ENCODE results near the gene TUBGCP2. TPM values are rescaled to one million over a fixed set of nuclear protein-coding genes. Genes with fewer than 3 reads are reported as not detected.

Gene TUBGCP2
- total RNA-seq, 1 experiment from 2014 or later = 35.4 TPM

DNA sequence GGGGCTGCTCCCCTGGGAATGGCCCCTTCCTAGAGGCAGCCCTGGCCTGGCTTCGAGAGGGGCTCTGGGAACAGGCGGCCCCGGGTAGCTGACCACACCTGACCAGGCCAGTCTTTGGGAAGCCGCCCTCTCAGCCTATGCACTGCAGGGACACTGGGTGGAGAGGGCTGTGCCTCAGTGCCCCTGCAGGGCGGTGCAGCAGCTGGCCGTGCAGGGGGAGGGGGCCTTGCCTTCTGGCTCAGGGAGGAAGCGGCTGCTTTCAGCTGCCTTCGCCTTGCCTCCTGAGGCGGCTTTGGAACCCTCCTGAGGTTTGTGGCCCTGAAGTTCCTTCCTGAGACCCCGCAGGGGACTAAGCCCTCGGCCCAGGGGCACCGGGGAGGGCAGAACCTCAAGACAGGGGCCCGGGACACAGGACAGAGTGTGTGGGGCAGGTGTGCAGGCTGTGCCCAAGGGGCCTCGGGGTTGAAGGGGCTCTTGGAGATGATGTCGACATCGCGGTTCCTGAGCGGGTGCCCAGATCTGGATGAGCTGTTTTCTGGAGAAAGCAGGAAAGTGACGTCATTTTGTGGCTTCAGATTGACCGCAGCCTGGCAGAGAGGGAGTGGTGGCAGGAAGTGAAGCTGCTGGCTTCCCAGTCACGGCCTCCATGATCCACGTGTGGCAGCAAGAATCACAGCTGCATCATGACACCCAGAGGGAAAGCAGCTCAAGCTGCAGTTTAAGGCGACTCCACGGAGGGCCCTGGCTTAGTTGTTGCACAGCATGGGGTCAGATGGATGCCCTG, 49.7 kb downstream of the TUBGCP2 start (continued):
- TF ChIP-seq RAD21 (IDR thresholded peaks at IDR 0.05; ENCODE audit: low read depth) (no peak), SP1 (IDR thresholded peaks at IDR 0.05; ENCODE audit: low read depth) (peak; percentile 82), EZH2phosphoT487 (IDR thresholded peaks at IDR 0.05; ENCODE audit: borderline replicate concordance) (no peak)
- TF ChIP-seq, protein P1, sequence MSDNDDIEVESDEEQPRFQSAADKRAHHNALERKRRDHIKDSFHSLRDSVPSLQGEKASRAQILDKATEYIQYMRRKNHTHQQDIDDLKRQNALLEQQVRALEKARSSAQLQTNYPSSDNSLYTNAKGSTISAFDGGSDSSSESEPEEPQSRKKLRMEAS (IDR thresholded peaks at IDR 0.05) = peak; percentile 94

DNA sequence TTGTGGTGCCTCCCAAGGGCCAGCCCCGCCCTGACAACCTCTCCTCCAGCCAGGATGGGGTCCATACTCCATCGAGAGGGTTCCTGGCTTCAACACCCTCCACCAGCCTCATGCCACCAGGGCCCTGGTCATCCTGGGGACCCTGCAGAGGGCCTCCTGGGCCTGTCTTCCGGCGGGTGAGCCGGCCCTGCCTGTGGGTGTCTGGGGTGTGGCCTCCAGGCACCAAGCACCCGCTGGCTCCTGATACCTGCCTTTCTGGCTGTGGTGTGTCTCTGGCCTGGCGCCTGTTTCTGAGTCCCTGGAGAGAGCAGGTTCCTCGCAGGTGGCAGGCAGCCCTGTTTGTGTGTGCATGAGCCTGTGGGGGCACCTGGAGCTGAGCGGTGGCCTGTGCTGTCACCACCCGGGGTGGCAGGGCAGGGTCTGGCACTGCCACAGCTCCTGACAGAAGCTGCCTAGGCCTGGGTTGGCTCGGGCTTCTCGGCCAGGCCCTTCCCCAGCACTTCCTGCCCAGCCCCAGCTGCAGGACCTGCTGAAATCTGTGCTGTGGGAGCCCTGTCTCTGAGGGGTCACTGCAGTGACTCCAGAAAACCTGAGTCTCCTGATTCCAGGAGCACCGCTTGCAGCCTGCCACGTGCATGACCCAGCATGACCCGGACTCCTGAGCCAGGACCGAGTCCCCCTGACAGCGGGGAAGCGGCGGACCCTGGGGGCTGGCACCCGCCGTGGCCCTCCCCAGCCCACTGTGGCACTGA, 50.4 kb downstream of the TUBGCP2 start:
- intact Hi-C loops (cut with micrococcal nuclease) = loop anchor here (2.0 to 10.0 kb wide), 3 partner anchors 113 to 353 kb away; partner anchors contain the start of gene CFAP46
- TF ChIP-seq SRF (IDR thresholded peaks at IDR 0.05; ENCODE audit: low read depth) = no peak
- 0 out of 2 replicates have a peak, but pooled peaks have one; percentile 3 for TF ChIP-seq ZFX (IDR thresholded peaks at IDR 0.05)
- Histone ChIP-seq H3K4me1 (ENCODE audit: control insufficient read depth in 1 of 2, insufficient read depth in 2 of 2, low read length in 2 of 2) (peaks cover 40 to 50% of the 10 kb centered on the region in 2 experiments), H3K9me3 (ENCODE audit: control insufficient read depth in 1 of 2, insufficient read depth in 1 of 2, low read depth in 1 of 2, low read length in 2 of 2) (no peaks in the 10 kb centered on the region), H3K4me3 (replicated peaks in 1 of 2; ENCODE audit: low read depth in 1 of 2, low read length in 2 of 2) (peak overlapping the region; percentile 33 to 54; a peak in 3 of 4 replicates), H3K4me2 (ENCODE audit: low read length) (peak overlapping the region; percentile 74), H2AFZ (ENCODE audit: low read depth, low read length, poor library complexity, severe bottlenecking) (no peak overlapping the region), H3K79me2 (ENCODE audit: insufficient read depth, low read length) (no peaks in the 10 kb centered on the region), H3K9me2 (ENCODE audit: insufficient read depth) (no peaks in the 10 kb centered on the region), H3K27me3 (ENCODE audit: insufficient read depth, low read length) (no peaks in the 10 kb centered on the region), H3K9ac (ENCODE audit: low read length) (peak overlapping the region; percentile 63), H3K36me3 (ENCODE audit: control insufficient read depth in 1 of 2, insufficient read depth in 2 of 2, low read length in 2 of 2) (no peaks in the 10 kb centered on the region), H3K27ac (ENCODE audit: low read depth, low read length) (peak overlapping the region; percentile 92), H4K20me1 (ENCODE audit: insufficient read depth) (no peaks in the 10 kb centered on the region)
- BruUV-seq (replicated peaks) = no TSS peak
- DNase-seq (ENCODE audit: low read depth, low spot score) = no peak
- CTCF ChIA-PET = interaction anchor here (1.9 kb wide), 1 partner anchor 113 kb away, joined by 4 read pairs; no protein-coding TSS in a partner anchor
- POLR2A ChIA-PET = interaction anchor here (0.9 kb wide), 1 partner anchor 12 kb away, joined by 3 read pairs; no protein-coding TSS in a partner anchor
- RAD21 ChIA-PET (ENCODE audit: low non-redundant PET in 1 of 2, low total read pairs in 2 of 2, uncharacterized antibody in 2 of 2, unreplicated experiment in 2 of 2) = no interaction called here
- peak; percentile 29 for ATAC-seq
